ENCODE data around the gene LARP4B. TPM values are rescaled to one million over a fixed set of nuclear protein-coding genes. Genes with fewer than 3 reads are reported as not detected.

The LARP4B gene
- total RNA-seq, 4 donors from 2014 or later, result 24.9 to 47.5 (median 35.2) TPM

- H3K27me3 ChIP-seq, result no peaks in the 10 kb centered on the region
- H3K9me3 ChIP-seq, result no peaks in the 10 kb centered on the region
- H3K4me3 ChIP-seq, result no peak overlapping the region
- H3K27ac ChIP-seq, result no peak overlapping the region
- peaks cover 0 to 17% (median 5%) of the 10 kb centered on the region in 3 donors for H3K4me1 ChIP-seq
- ATAC-seq, result no peak
- TF ChIP-seq POLR2A (IDR thresholded peaks at IDR 0.05) (no peak), POLR2AphosphoS5 (IDR thresholded peaks at IDR 0.05) (no peak), CTCF (IDR thresholded peaks at IDR 0.05) (no peak), EP300 (IDR thresholded peaks at IDR 0.05) (no peak)
- H3K36me3 ChIP-seq, result no peaks in the 10 kb centered on the region
- WGBS, 2 donors (ENCODE audit: low coverage in 1 of 2), result 100% methylated on average over 3 of the region's 25 CpGs; no CpG with 5 or more reads in 1 of the 2 donors
Measured at GRCh38 chr10:790821-791551, 140.5 kb downstream of the LARP4B start.

- Histone ChIP-seq H3K27ac (peak overlapping the region in 1 of 4 donors; percentile 53), H3K27me3 (no peaks in the 10 kb centered on the region), H3K9me3 (no peaks in the 10 kb centered on the region), H3K36me3 (no peaks in the 10 kb centered on the region), H3K4me3 (peak overlapping the region in 1 of 2 donors; percentile 44), H3K4me1 (peaks cover 0 to 21% (median 5%) of the 10 kb centered on the region in 3 donors)
- 74% methylated on average over 7 of the region's 30 CpGs; no CpG with 5 or more reads in 1 of the 2 donors for WGBS, 2 donors (ENCODE audit: low coverage in 1 of 2)
- TF ChIP-seq EP300 (IDR thresholded peaks at IDR 0.05) (no peak), POLR2A (IDR thresholded peaks at IDR 0.05) (no peak), POLR2AphosphoS5 (IDR thresholded peaks at IDR 0.05) (no peak), CTCF (IDR thresholded peaks at IDR 0.05) (no peak)
- ATAC-seq, result no peak
Measured at GRCh38 chr10:789831-790701, 141.4 kb downstream of the LARP4B start.

GRCh38 chr10:788796-789748 lies 142.4 kb downstream of the LARP4B start:
- Histone ChIP-seq H3K27ac (peak overlapping the region in 1 of 4 donors; percentile 53), H3K36me3 (no peaks in the 10 kb centered on the region), H3K4me1 (peaks cover 0 to 30% (median 5%) of the 10 kb centered on the region in 3 donors), H3K4me3 (peak overlapping the region; percentile 24 to 44), H3K9me3 (no peaks in the 10 kb centered on the region), H3K27me3 (no peaks in the 10 kb centered on the region)
- TF ChIP-seq POLR2AphosphoS5 (IDR thresholded peaks at IDR 0.05) (peak; percentile 29), CTCF (IDR thresholded peaks at IDR 0.05) (peak in 3 of 4 experiments; percentile 60 to 79 (median 72)), POLR2A (IDR thresholded peaks at IDR 0.05) (no peak), EP300 (IDR thresholded peaks at IDR 0.05) (no peak)
- ATAC-seq, result peak; percentile 81
- 85 to 100% methylated on average over 1 to 7 of the region's 50 CpGs for WGBS, 2 donors (ENCODE audit: low coverage in 1 of 2)

- ATAC-seq, result no peak
- no peak overlapping the region for H3K27ac ChIP-seq
- peaks cover 0 to 30% (median 5%) of the 10 kb centered on the region in 3 donors for H3K4me1 ChIP-seq
- no peaks in the 10 kb centered on the region for H3K9me3 ChIP-seq
- WGBS, 2 donors (ENCODE audit: low coverage in 1 of 2), result 73 to 80% methylated on average over 2 to 13 of the region's 32 CpGs
- no peaks in the 10 kb centered on the region for H3K27me3 ChIP-seq
- no peaks in the 10 kb centered on the region for H3K36me3 ChIP-seq
- no peak overlapping the region for H3K4me3 ChIP-seq
- no peak for TF ChIP-seq CTCF (IDR thresholded peaks at IDR 0.05)
- TF ChIP-seq EP300 (IDR thresholded peaks at IDR 0.05), result no peak
- no peak for TF ChIP-seq POLR2A (IDR thresholded peaks at IDR 0.05)
- TF ChIP-seq POLR2AphosphoS5 (IDR thresholded peaks at IDR 0.05), result no peak
Measured at GRCh38 chr10:787933-788651, 143.4 kb downstream of the LARP4B start.

Data from gastroesophageal sphincter (tissue), 4 donors.